ENCODE measurements around the gene NUP214. TPM values are rescaled to one million over a fixed set of nuclear protein-coding genes. Genes with fewer than 3 reads are reported as not detected.
"Not testable (repeated sequence)": the region's sequence is repeated elsewhere in the genome, so short reads cannot be mapped to it uniquely, and the experiment has no call there.

The NUP214 gene
- total RNA-seq, 1 donor from 2014 or later, result 51.5 TPM

DNA sequence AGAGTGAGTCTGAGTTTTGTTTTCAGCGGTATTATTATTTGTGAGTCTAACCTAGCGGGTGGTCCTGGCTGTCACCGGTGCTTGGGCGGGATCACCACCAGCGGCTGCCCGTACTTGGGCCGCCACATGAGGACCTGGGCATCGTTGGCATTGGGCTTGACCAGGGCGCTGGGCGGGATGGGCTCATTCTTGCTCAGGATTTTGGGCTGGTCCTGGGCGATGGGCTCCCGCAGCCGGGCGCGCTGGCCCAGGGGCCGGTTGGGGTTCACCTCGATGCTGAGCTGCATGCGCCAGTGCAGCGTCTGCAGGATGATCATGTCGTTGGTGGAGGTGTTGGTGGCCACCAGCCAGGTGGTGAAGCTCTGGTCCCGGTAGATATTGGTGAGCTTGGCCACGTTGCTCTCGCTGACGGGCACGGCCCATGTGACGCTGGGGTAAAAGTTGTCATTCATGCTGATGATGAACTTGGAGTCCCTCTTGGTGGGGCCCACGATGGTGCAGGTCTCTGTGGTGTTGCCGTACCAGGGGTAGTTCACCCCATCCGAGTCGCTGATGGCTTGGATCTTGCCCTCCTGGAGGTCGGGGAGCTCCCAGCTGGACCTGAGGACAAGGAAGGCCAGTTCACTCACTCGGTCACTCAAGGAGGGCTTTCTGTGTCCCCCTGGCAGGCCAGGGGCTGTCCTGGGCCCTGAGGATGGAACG is 135.5 kb downstream of the NUP214 start:
- H3K9me3 Mint-ChIP-seq (ENCODE audit: unreplicated experiment), result no peaks in the 10 kb centered on the region
- H3K36me3 Mint-ChIP-seq (ENCODE audit: unreplicated experiment), result no peaks in the 10 kb centered on the region
- TF ChIP-seq, protein P1, sequence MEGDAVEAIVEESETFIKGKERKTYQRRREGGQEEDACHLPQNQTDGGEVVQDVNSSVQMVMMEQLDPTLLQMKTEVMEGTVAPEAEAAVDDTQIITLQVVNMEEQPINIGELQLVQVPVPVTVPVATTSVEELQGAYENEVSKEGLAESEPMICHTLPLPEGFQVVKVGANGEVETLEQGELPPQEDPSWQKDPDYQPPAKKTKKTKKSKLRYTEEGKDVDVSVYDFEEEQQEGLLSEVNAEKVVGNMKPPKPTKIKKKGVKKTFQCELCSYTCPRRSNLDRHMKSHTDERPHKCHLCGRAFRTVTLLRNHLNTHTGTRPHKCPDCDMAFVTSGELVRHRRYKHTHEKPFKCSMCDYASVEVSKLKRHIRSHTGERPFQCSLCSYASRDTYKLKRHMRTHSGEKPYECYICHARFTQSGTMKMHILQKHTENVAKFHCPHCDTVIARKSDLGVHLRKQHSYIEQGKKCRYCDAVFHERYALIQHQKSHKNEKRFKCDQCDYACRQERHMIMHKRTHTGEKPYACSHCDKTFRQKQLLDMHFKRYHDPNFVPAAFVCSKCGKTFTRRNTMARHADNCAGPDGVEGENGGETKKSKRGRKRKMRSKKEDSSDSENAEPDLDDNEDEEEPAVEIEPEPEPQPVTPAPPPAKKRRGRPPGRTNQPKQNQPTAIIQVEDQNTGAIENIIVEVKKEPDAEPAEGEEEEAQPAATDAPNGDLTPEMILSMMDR (IDR thresholded peaks at IDR 0.05), result no peak
- peaks cover 6% of the 10 kb centered on the region for H3K4me1 Mint-ChIP-seq (ENCODE audit: unreplicated experiment)
- no peaks in the 10 kb centered on the region for H3K27me3 Mint-ChIP-seq (ENCODE audit: unreplicated experiment)
- no peak overlapping the region for H3K4me3 Mint-ChIP-seq (ENCODE audit: unreplicated experiment)
- H3K27ac Mint-ChIP-seq (ENCODE audit: unreplicated experiment), result no peak overlapping the region
- DNase-seq (ENCODE audit: extremely low spot score, unreplicated experiment), result no peak

DNA sequence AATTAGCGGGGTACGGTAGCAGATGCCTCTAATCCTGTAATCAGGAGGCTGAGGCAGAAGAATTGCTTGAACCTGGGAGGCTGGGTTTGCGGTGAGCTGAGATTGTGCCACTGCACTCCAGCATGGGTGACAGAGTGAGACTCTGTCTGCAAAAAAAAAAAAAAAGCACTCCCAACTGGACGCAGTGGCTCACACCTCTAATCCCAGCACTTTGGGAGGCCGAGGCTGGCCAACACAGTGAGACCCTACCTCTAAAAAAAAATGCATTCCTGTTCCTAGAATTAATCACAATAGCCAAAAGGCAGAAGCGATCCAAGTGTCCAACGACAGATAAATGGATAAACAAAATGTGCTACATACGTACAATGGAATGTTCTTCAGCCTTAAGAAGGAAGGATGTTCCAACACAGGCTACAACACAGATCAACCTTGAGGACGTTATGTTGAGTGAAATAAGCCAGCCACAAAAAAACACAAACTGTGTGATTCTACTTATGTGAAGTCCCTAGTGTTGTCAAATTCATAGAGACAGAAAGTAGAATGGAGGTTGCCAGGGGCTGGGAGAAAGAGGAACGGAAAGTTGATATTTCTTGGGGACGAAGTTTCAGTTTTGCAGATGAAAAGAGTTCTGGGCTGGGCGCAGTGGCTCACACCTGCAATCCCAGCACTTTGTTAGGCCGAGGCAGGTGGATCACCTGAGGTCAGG is 137.1 kb downstream of the NUP214 start:
- H3K9me3 Mint-ChIP-seq (ENCODE audit: unreplicated experiment), result no peaks in the 10 kb centered on the region
- no peak overlapping the region for H3K27ac Mint-ChIP-seq (ENCODE audit: unreplicated experiment)
- DNase-seq (ENCODE audit: extremely low spot score, unreplicated experiment), result no peak
- H3K4me3 Mint-ChIP-seq (ENCODE audit: unreplicated experiment), result no peak overlapping the region
- TF ChIP-seq, protein P1 (IDR thresholded peaks at IDR 0.05), result no peak
- no peaks in the 10 kb centered on the region for H3K27me3 Mint-ChIP-seq (ENCODE audit: unreplicated experiment)
- no peaks in the 10 kb centered on the region for H3K4me1 Mint-ChIP-seq (ENCODE audit: unreplicated experiment)
- H3K36me3 Mint-ChIP-seq (ENCODE audit: unreplicated experiment), result no peaks in the 10 kb centered on the region

DNA sequence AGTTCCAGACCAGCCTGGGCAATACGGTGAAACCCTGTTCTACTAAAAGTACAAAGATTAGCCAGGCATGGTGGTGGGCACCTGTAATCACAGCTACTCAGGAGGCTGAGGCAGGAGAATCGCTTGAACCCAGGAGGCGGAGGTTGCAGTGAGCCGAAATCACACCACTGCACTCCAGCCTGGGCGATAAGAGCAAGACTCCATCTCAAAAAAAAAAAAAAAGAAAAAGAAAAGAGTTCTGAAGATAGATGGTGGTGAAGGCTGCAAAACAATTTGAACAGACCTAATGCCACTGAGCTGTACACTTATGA is 137.6 kb downstream of the NUP214 start:
- H3K9me3 Mint-ChIP-seq (ENCODE audit: unreplicated experiment); H3K27ac Mint-ChIP-seq (ENCODE audit: unreplicated experiment): not testable (repeated sequence)

DNA sequence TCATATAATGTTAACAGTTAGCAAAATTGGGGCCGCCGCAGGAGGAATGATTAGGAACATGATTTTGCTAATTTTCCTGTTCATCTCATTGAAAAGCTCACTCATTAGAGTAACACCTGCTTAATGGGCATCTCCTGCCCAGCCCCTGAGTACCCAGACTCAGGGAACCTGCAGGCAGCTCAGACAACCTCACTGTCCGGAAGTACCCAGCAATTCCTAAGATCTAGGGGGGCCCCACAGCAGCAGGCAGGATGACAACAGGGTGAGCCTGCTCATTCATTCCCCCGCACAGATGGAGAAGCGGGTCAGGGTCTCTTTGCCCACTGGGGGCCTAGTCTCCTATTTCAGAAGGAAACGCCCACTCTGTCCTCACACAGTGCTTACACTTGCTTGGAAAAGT is 138.3 kb downstream of the NUP214 start:
- Mint-ChIP-seq H3K4me3 (ENCODE audit: unreplicated experiment) (no peak overlapping the region), H3K27me3 (ENCODE audit: unreplicated experiment) (no peaks in the 10 kb centered on the region), H3K36me3 (ENCODE audit: unreplicated experiment) (no peaks in the 10 kb centered on the region), H3K27ac (ENCODE audit: unreplicated experiment) (no peak overlapping the region), H3K9me3 (ENCODE audit: unreplicated experiment) (no peaks in the 10 kb centered on the region), H3K4me1 (ENCODE audit: unreplicated experiment) (no peaks in the 10 kb centered on the region)
- TF ChIP-seq, protein P1 (IDR thresholded peaks at IDR 0.05), result no peak
- DNase-seq (ENCODE audit: extremely low spot score, unreplicated experiment), result no peak

More for the DNA sequence above, 137.6 kb downstream of the NUP214 start:
- not testable (repeated sequence) for H3K27me3 Mint-ChIP-seq (ENCODE audit: unreplicated experiment); DNase-seq (ENCODE audit: extremely low spot score, unreplicated experiment); H3K4me1 Mint-ChIP-seq (ENCODE audit: unreplicated experiment); H3K4me3 Mint-ChIP-seq (ENCODE audit: unreplicated experiment); H3K36me3 Mint-ChIP-seq (ENCODE audit: unreplicated experiment)

DNA sequence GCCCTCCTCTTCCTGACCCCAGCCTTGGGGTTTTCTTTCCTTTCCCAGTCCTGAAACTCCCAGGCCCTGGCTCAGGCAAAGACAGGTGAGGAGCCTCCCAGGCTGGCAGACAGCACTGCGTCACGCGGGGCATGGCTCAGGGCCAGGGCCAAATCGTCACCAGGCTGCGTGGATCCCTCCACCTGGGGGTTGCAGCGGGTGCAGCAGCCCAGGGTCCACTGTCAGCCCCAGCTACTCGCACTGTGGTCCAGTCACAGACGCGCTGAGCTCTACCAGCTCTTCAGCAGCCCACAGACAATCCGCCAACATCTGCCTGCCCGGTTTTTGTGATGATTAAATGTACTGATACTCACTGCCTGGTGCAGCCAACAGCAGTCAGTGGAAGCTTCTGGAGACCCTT is 138.8 kb downstream of the NUP214 start:
- Mint-ChIP-seq H3K36me3 (ENCODE audit: unreplicated experiment) (no peaks in the 10 kb centered on the region), H3K4me1 (ENCODE audit: unreplicated experiment) (no peaks in the 10 kb centered on the region), H3K4me3 (ENCODE audit: unreplicated experiment) (no peak overlapping the region), H3K27ac (ENCODE audit: unreplicated experiment) (no peak overlapping the region), H3K9me3 (ENCODE audit: unreplicated experiment) (no peaks in the 10 kb centered on the region), H3K27me3 (ENCODE audit: unreplicated experiment) (no peaks in the 10 kb centered on the region)
- DNase-seq (ENCODE audit: extremely low spot score, unreplicated experiment), result no peak
- TF ChIP-seq, protein P1 (IDR thresholded peaks at IDR 0.05), result no peak

Data from osteocyte (in vitro differentiated cells).